GM12891 (cell line): Measurements from ENCODE around the gene ZMIZ1.

Experiments used
- POLR2A ChIP-seq: IDR thresholded peaks from 2 replicates; pipeline ENCODE4 v1.6.1; 2011; ENCODE audit warnings: low read depth, low read length, control low read depth
- POLR2AphosphoS5 ChIP-seq: IDR thresholded peaks from 2 replicates; pipeline ENCODE4 v1.6.1; 2011; ENCODE audit warnings: low read depth, low read length, control low read depth
- POU2F2 ChIP-seq: IDR thresholded peaks from 2 replicates; pipeline ENCODE4 v1.6.1; 2011; ENCODE audit warnings: low read depth, mild to moderate bottlenecking, control low read depth, low read length, moderate library complexity
- TAF1 ChIP-seq: IDR thresholded peaks from 2 replicates; pipeline ENCODE4 v1.6.1; 2011; ENCODE audit warnings: low read depth, low read length, control low read depth

GRCh38 chr10:79093658-79094411 lies 25.1 kb downstream of the ZMIZ1 start:
- TF ChIP-seq POLR2A (no peak), TAF1 (no peak), POLR2AphosphoS5 (no peak), POU2F2 (no peak)
